Glutamatergic neuron (in vitro differentiated cells): Measurements from ENCODE around the gene MMP21. TPM values are rescaled to one million over a fixed set of nuclear protein-coding genes. Genes with fewer than 3 reads are reported as not detected.

ENCODE experiments used
- DNase-seq: peaks from one replicate; pipeline ENCODE4 v3.0.0; 2022
- H3K27ac Mint-ChIP-seq: one replicate; pipeline ENCODE4 v1.8.0; 2020; ENCODE audit warnings: mild to moderate bottlenecking, mixed read lengths, inconsistent platforms; ENCODE audit not compliant: unreplicated experiment
- H3K27me3 Mint-ChIP-seq: one replicate; pipeline ENCODE4 v1.8.0; 2020; ENCODE audit warnings: mild to moderate bottlenecking, moderate library complexity, mixed read lengths, inconsistent platforms; ENCODE audit not compliant: unreplicated experiment
- H3K36me3 Mint-ChIP-seq: one replicate; pipeline ENCODE4 v1.8.0; 2020; ENCODE audit warnings: mild to moderate bottlenecking, mixed read lengths, inconsistent platforms; ENCODE audit not compliant: unreplicated experiment
- H3K4me1 Mint-ChIP-seq: one replicate; pipeline ENCODE4 v1.8.0; 2020; ENCODE audit warnings: mild to moderate bottlenecking, low read depth, mixed read lengths, inconsistent platforms; ENCODE audit not compliant: unreplicated experiment
- H3K4me3 Mint-ChIP-seq: one replicate; pipeline ENCODE4 v1.8.0; 2020; ENCODE audit warnings: mild to moderate bottlenecking, mixed read lengths, inconsistent platforms; ENCODE audit not compliant: unreplicated experiment
- H3K9me3 Mint-ChIP-seq: one replicate; pipeline ENCODE4 v1.8.0; 2020; ENCODE audit warnings: mild to moderate bottlenecking, moderate library complexity, mixed read lengths, inconsistent platforms; ENCODE audit not compliant: unreplicated experiment
- total RNA-seq: library from RNA; stranded (reverse); fragmentation: NEBNext Ultra II Directional; extraction: Animal tissue kit (Norgen Biotek cat#: 25700); gene quantifications from one replicate; pipeline ENCODE4 v1.2.1, GENCODE V29; 2021; ENCODE audit not compliant: unreplicated experiment
- TF ChIP-seq, protein P1 (sequence below): fragments of 200-600 bp; sonication (generic); IDR thresholded peaks from one replicate; pipeline ENCODE4 v1.5.0; 2021; ENCODE audit not compliant: partially characterized antibody, unreplicated experiment

Gene MMP21
- total RNA-seq, 1 donor from 2014 or later = not detected

GRCh38 chr10:125820701-125821100 lies 45.1 kb upstream of the MMP21 start:
- no peak overlapping the region for H3K4me3 Mint-ChIP-seq
- TF ChIP-seq, protein P1, sequence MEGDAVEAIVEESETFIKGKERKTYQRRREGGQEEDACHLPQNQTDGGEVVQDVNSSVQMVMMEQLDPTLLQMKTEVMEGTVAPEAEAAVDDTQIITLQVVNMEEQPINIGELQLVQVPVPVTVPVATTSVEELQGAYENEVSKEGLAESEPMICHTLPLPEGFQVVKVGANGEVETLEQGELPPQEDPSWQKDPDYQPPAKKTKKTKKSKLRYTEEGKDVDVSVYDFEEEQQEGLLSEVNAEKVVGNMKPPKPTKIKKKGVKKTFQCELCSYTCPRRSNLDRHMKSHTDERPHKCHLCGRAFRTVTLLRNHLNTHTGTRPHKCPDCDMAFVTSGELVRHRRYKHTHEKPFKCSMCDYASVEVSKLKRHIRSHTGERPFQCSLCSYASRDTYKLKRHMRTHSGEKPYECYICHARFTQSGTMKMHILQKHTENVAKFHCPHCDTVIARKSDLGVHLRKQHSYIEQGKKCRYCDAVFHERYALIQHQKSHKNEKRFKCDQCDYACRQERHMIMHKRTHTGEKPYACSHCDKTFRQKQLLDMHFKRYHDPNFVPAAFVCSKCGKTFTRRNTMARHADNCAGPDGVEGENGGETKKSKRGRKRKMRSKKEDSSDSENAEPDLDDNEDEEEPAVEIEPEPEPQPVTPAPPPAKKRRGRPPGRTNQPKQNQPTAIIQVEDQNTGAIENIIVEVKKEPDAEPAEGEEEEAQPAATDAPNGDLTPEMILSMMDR = no peak
- no peak overlapping the region for H3K27ac Mint-ChIP-seq
- DNase-seq = no peak
- H3K27me3 Mint-ChIP-seq = peaks cover 2% of the 10 kb centered on the region
- no peaks in the 10 kb centered on the region for H3K9me3 Mint-ChIP-seq
- H3K36me3 Mint-ChIP-seq = no peaks in the 10 kb centered on the region
- peaks cover 2% of the 10 kb centered on the region for H3K4me1 Mint-ChIP-seq

GRCh38 chr10:125817337-125817946 lies 41.8 kb upstream of the MMP21 start:
- no peak overlapping the region for H3K4me3 Mint-ChIP-seq
- H3K27ac Mint-ChIP-seq = no peak overlapping the region
- H3K9me3 Mint-ChIP-seq = peaks cover 1% of the 10 kb centered on the region
- no peak for DNase-seq
- H3K36me3 Mint-ChIP-seq = no peaks in the 10 kb centered on the region
- H3K4me1 Mint-ChIP-seq = peaks cover 2% of the 10 kb centered on the region
- TF ChIP-seq, protein P1 = no peak
- H3K27me3 Mint-ChIP-seq = peaks cover 2% of the 10 kb centered on the region

GRCh38 chr10:125816548-125816947 lies 40.9 kb upstream of the MMP21 start:
- TF ChIP-seq, protein P1 = no peak
- no peak overlapping the region for H3K27ac Mint-ChIP-seq
- peaks cover 2% of the 10 kb centered on the region for H3K27me3 Mint-ChIP-seq
- peaks cover 1% of the 10 kb centered on the region for H3K9me3 Mint-ChIP-seq
- no peak for DNase-seq
- H3K36me3 Mint-ChIP-seq = no peaks in the 10 kb centered on the region
- H3K4me3 Mint-ChIP-seq = no peak overlapping the region
- no peaks in the 10 kb centered on the region for H3K4me1 Mint-ChIP-seq

GRCh38 chr10:125815764-125816163 lies 40.1 kb upstream of the MMP21 start:
- Mint-ChIP-seq H3K27me3 (peaks cover 2% of the 10 kb centered on the region), H3K36me3 (peaks cover 2% of the 10 kb centered on the region), H3K4me3 (no peak overlapping the region), H3K27ac (no peak overlapping the region), H3K4me1 (no peaks in the 10 kb centered on the region), H3K9me3 (peaks cover 1% of the 10 kb centered on the region)
- no peak for DNase-seq
- TF ChIP-seq, protein P1 = no peak

- DNase-seq = no peak
- H3K36me3 Mint-ChIP-seq = peaks cover 4% of the 10 kb centered on the region
- TF ChIP-seq, protein P1 = no peak
- H3K4me3 Mint-ChIP-seq = no peak overlapping the region
- no peaks in the 10 kb centered on the region for H3K27me3 Mint-ChIP-seq
- no peak overlapping the region for H3K27ac Mint-ChIP-seq
- H3K9me3 Mint-ChIP-seq = peaks cover 1% of the 10 kb centered on the region
- H3K4me1 Mint-ChIP-seq = no peaks in the 10 kb centered on the region
Measured at GRCh38 chr10:125812128-125812750, 36.6 kb upstream of the MMP21 start.
